Cardiac ventricle fibroblast (primary cell): ENCODE results near the gene PFDN2. TPM values are rescaled to one million over a fixed set of nuclear protein-coding genes. Genes with fewer than 3 reads are reported as not detected.

Source experiments
- total RNA-seq: library from RNA; depleted of rRNA; stranded (reverse); fragments of >200 nt; gene quantifications from 2 replicates; pipeline ENCODE4 v1.2.3, GENCODE V29; 2015

PFDN2 gene
- total RNA-seq, result 34.9 and 36.8 TPM in 2 replicates

GRCh38 chr1:161117759-161118581 is at the start of gene PFDN2, which contains the start of gene NIT1:
Gene PFDN2, minus strand, starts transcription at chr1:161118037. Its CDS starts 11 bp downstream, at chr1:161118026.
Gene NIT1, plus strand, starts transcription at chr1:161118105. Its CDS starts 72 bp downstream, at chr1:161118177.

GRCh38 chr1:161165742-161166668 is 48.2 kb upstream of the PFDN2 start, which contains the start of gene PPOX:
Gene PPOX, plus strand, starts transcription at chr1:161166426. Its CDS starts 422 bp downstream, at chr1:161166848.

GRCh38 chr1:161159087-161159912 is 41.5 kb upstream of the PFDN2 start, which contains the start of gene USP21:
Gene USP21, plus strand, starts transcription at chr1:161159500. Its CDS starts 1,141 bp downstream, at chr1:161160641.

GRCh38 chr1:161153682-161154337 is 36.0 kb upstream of the PFDN2 start, which contains the start of gene UFC1:
Gene UFC1, plus strand, starts transcription at chr1:161153978. Its CDS starts 20 bp downstream, at chr1:161153998.

GRCh38 chr1:161132410-161133219 is 14.8 kb upstream of the PFDN2 start, which contains the start of gene DEDD:
Gene DEDD, minus strand, starts transcription at chr1:161132667. Its CDS starts 8,205 bp downstream, at chr1:161124462.

GRCh38 chr1:161098210-161099068 is 19.4 kb downstream of the PFDN2 start, which contains the start of gene KLHDC9:
Gene KLHDC9, plus strand, starts transcription at chr1:161098361. Its CDS starts 175 bp downstream, at chr1:161098536.

GRCh38 chr1:161089251-161089924 is 28.4 kb downstream of the PFDN2 start, which contains the start of gene NECTIN4:
Gene NECTIN4, minus strand, starts transcription at chr1:161089558. Its CDS starts 262 bp downstream, at chr1:161089296.

GRCh38 chr1:161069731-161070270 is 48.0 kb downstream of the PFDN2 start, which contains the start of gene ARHGAP30:
Gene ARHGAP30, minus strand, starts transcription at chr1:161069891. Its CDS starts 267 bp downstream, at chr1:161069624.

Other genes with a start within 250 kb of the PFDN2 start
- 0.37 TPM in 1 of 2 replicates, not detected in the other for gene ITLN1, start 232.9 kb downstream of the PFDN2 start, total RNA-seq
- not detected in 2 replicates for gene ITLN2, start 163.2 kb downstream of the PFDN2 start, total RNA-seq
- 4.1 and 10.9 TPM in 2 replicates for gene F11R, start 96.9 kb downstream of the PFDN2 start, total RNA-seq
- gene TSTD1, start 79.1 kb downstream of the PFDN2 start, total RNA-seq, result 14.5 and 21.0 TPM in 2 replicates
- 25.1 and 30.8 TPM in 2 replicates for gene USF1, start 72.1 kb downstream of the PFDN2 start, total RNA-seq
- gene ARHGAP30, start 48.1 kb downstream of the PFDN2 start, total RNA-seq, result not detected in 2 replicates
- 0.10 TPM in 1 of 2 replicates, not detected in the other for gene NECTIN4, start 28.5 kb downstream of the PFDN2 start, total RNA-seq
- gene KLHDC9, start 19.7 kb downstream of the PFDN2 start, total RNA-seq, result 2.0 and 2.6 TPM in 2 replicates
- gene NIT1, start 68 bp upstream of the PFDN2 start, total RNA-seq, result 12.6 and 18.6 TPM in 2 replicates
- gene DEDD, start 14.6 kb upstream of the PFDN2 start, total RNA-seq, result 26.5 and 28.1 TPM in 2 replicates
- 79.6 and 90.7 TPM in 2 replicates for gene UFC1, start 35.9 kb upstream of the PFDN2 start, total RNA-seq
- gene USP21, start 41.5 kb upstream of the PFDN2 start, total RNA-seq, result 11.8 and 16.2 TPM in 2 replicates
- 6.2 and 7.9 TPM in 2 replicates for gene PPOX, start 48.4 kb upstream of the PFDN2 start, total RNA-seq
- gene B4GALT3, start 59.5 kb upstream of the PFDN2 start, total RNA-seq, result 17.4 and 22.2 TPM in 2 replicates
- gene ADAMTS4, start 81.0 kb upstream of the PFDN2 start, total RNA-seq, result 2.2 and 3.6 TPM in 2 replicates
- gene NDUFS2, start 84.3 kb upstream of the PFDN2 start, total RNA-seq, result 73.1 and 95.8 TPM in 2 replicates
- not detected in 2 replicates for gene FCER1G, start 97.3 kb upstream of the PFDN2 start, total RNA-seq
- gene APOA2, start 105.6 kb upstream of the PFDN2 start, total RNA-seq, result not detected in 2 replicates
- 2.7 and 5.8 TPM in 2 replicates for gene TOMM40L, start 108.0 kb upstream of the PFDN2 start, total RNA-seq
- gene NR1I3, start 120.2 kb upstream of the PFDN2 start, total RNA-seq, result not detected in 2 replicates
- not detected in 2 replicates for gene PCP4L1, start 140.7 kb upstream of the PFDN2 start, total RNA-seq
- 0.44 and 0.50 TPM in 2 replicates for gene MPZ, start 191.9 kb upstream of the PFDN2 start, total RNA-seq
- 133 and 154 TPM in 2 replicates for gene SDHC, start 196.3 kb upstream of the PFDN2 start, total RNA-seq
- gene CFAP126, start 249.8 kb upstream of the PFDN2 start, total RNA-seq, result not detected in 2 replicates